Measurements from ENCODE around the gene FLNC.

Gene FLNC

GRCh38 chr7:128872394-128872824, 42.2 kb downstream of the FLNC start:
- Histone ChIP-seq H3K4me3 (ENCODE audit: insufficient read depth, low read depth, low read length, poor library complexity, severe bottlenecking) (no peak overlapping the region), H3K36me3 (ENCODE audit: control insufficient read depth, insufficient read depth, low read length) (no peaks in the 10 kb centered on the region), H3K27ac (ENCODE audit: insufficient read depth, low read length, poor library complexity, severe bottlenecking) (no peak overlapping the region), H3K27me3 (replicated peaks; ENCODE audit: control insufficient read depth, insufficient read depth, low read length, poor library complexity, severe bottlenecking) (no peaks in the 10 kb centered on the region), H3K4me1 (ENCODE audit: control insufficient read depth, insufficient read depth, low read length, poor library complexity, severe bottlenecking) (peaks cover 5% of the 10 kb centered on the region), H3K9me3 (ENCODE audit: control insufficient read depth, low read length) (no peaks in the 10 kb centered on the region)
- no peak for DNase-seq

GRCh38 chr7:128873234-128873633, 43.0 kb downstream of the FLNC start:
- Histone ChIP-seq H3K27ac (ENCODE audit: insufficient read depth, low read length, poor library complexity, severe bottlenecking) (no peak overlapping the region), H3K4me1 (ENCODE audit: control insufficient read depth, insufficient read depth, low read length, poor library complexity, severe bottlenecking) (peaks cover 5% of the 10 kb centered on the region), H3K36me3 (ENCODE audit: control insufficient read depth, insufficient read depth, low read length) (no peaks in the 10 kb centered on the region), H3K9me3 (ENCODE audit: control insufficient read depth, low read length) (no peaks in the 10 kb centered on the region), H3K4me3 (ENCODE audit: insufficient read depth, low read depth, low read length, poor library complexity, severe bottlenecking) (no peak overlapping the region), H3K27me3 (replicated peaks; ENCODE audit: control insufficient read depth, insufficient read depth, low read length, poor library complexity, severe bottlenecking) (no peaks in the 10 kb centered on the region)
- DNase-seq, result no peak

GRCh38 chr7:128874140-128875031, 44.2 kb downstream of the FLNC start:
- Histone ChIP-seq H3K9me3 (ENCODE audit: control insufficient read depth, low read length) (no peaks in the 10 kb centered on the region), H3K27ac (ENCODE audit: insufficient read depth, low read length, poor library complexity, severe bottlenecking) (no peak overlapping the region), H3K27me3 (replicated peaks; ENCODE audit: control insufficient read depth, insufficient read depth, low read length, poor library complexity, severe bottlenecking) (no peaks in the 10 kb centered on the region), H3K4me3 (ENCODE audit: insufficient read depth, low read depth, low read length, poor library complexity, severe bottlenecking) (no peak overlapping the region), H3K4me1 (ENCODE audit: control insufficient read depth, insufficient read depth, low read length, poor library complexity, severe bottlenecking) (no peaks in the 10 kb centered on the region), H3K36me3 (ENCODE audit: control insufficient read depth, insufficient read depth, low read length) (no peaks in the 10 kb centered on the region)
- DNase-seq, result no peak

GRCh38 chr7:128875523-128875948, 45.3 kb downstream of the FLNC start:
- Histone ChIP-seq H3K4me1 (ENCODE audit: control insufficient read depth, insufficient read depth, low read length, poor library complexity, severe bottlenecking) (no peaks in the 10 kb centered on the region), H3K36me3 (ENCODE audit: control insufficient read depth, insufficient read depth, low read length) (no peaks in the 10 kb centered on the region), H3K27me3 (replicated peaks; ENCODE audit: control insufficient read depth, insufficient read depth, low read length, poor library complexity, severe bottlenecking) (no peaks in the 10 kb centered on the region), H3K9me3 (ENCODE audit: control insufficient read depth, low read length) (no peaks in the 10 kb centered on the region), H3K4me3 (ENCODE audit: insufficient read depth, low read depth, low read length, poor library complexity, severe bottlenecking) (no peak overlapping the region), H3K27ac (ENCODE audit: insufficient read depth, low read length, poor library complexity, severe bottlenecking) (no peak overlapping the region)
- DNase-seq, result no peak

GRCh38 chr7:128876127-128876526, 45.9 kb downstream of the FLNC start:
- Histone ChIP-seq H3K4me3 (ENCODE audit: insufficient read depth, low read depth, low read length, poor library complexity, severe bottlenecking) (no peak overlapping the region), H3K4me1 (ENCODE audit: control insufficient read depth, insufficient read depth, low read length, poor library complexity, severe bottlenecking) (no peaks in the 10 kb centered on the region), H3K27ac (ENCODE audit: insufficient read depth, low read length, poor library complexity, severe bottlenecking) (no peak overlapping the region), H3K9me3 (ENCODE audit: control insufficient read depth, low read length) (no peaks in the 10 kb centered on the region), H3K27me3 (replicated peaks; ENCODE audit: control insufficient read depth, insufficient read depth, low read length, poor library complexity, severe bottlenecking) (no peaks in the 10 kb centered on the region), H3K36me3 (ENCODE audit: control insufficient read depth, insufficient read depth, low read length) (no peaks in the 10 kb centered on the region)
- no peak for DNase-seq

GRCh38 chr7:128876586-128876977, 46.4 kb downstream of the FLNC start:
- no peak overlapping the region for H3K27ac ChIP-seq (ENCODE audit: insufficient read depth, low read length, poor library complexity, severe bottlenecking)
- H3K4me3 ChIP-seq (ENCODE audit: insufficient read depth, low read depth, low read length, poor library complexity, severe bottlenecking), result no peak overlapping the region
- H3K36me3 ChIP-seq (ENCODE audit: control insufficient read depth, insufficient read depth, low read length), result no peaks in the 10 kb centered on the region
- no peak for DNase-seq
- no peaks in the 10 kb centered on the region for H3K27me3 ChIP-seq (replicated peaks; ENCODE audit: control insufficient read depth, insufficient read depth, low read length, poor library complexity, severe bottlenecking)
- H3K9me3 ChIP-seq (ENCODE audit: control insufficient read depth, low read length), result no peaks in the 10 kb centered on the region
- no peaks in the 10 kb centered on the region for H3K4me1 ChIP-seq (ENCODE audit: control insufficient read depth, insufficient read depth, low read length, poor library complexity, severe bottlenecking)

- H3K27ac ChIP-seq (ENCODE audit: insufficient read depth, low read length, poor library complexity, severe bottlenecking), result no peak overlapping the region
- DNase-seq, result no peak
- no peaks in the 10 kb centered on the region for H3K36me3 ChIP-seq (ENCODE audit: control insufficient read depth, insufficient read depth, low read length)
- no peak overlapping the region for H3K4me3 ChIP-seq (ENCODE audit: insufficient read depth, low read depth, low read length, poor library complexity, severe bottlenecking)
- no peaks in the 10 kb centered on the region for H3K27me3 ChIP-seq (replicated peaks; ENCODE audit: control insufficient read depth, insufficient read depth, low read length, poor library complexity, severe bottlenecking)
- no peaks in the 10 kb centered on the region for H3K9me3 ChIP-seq (ENCODE audit: control insufficient read depth, low read length)
- no peaks in the 10 kb centered on the region for H3K4me1 ChIP-seq (ENCODE audit: control insufficient read depth, insufficient read depth, low read length, poor library complexity, severe bottlenecking)
These were observed 47.0 kb downstream of the FLNC start for GRCh38 chr7:128876978-128877755.

- no peaks in the 10 kb centered on the region for H3K36me3 ChIP-seq (ENCODE audit: control insufficient read depth, insufficient read depth, low read length)
- no peaks in the 10 kb centered on the region for H3K4me1 ChIP-seq (ENCODE audit: control insufficient read depth, insufficient read depth, low read length, poor library complexity, severe bottlenecking)
- no peak overlapping the region for H3K4me3 ChIP-seq (ENCODE audit: insufficient read depth, low read depth, low read length, poor library complexity, severe bottlenecking)
- no peak for DNase-seq
- no peaks in the 10 kb centered on the region for H3K27me3 ChIP-seq (replicated peaks; ENCODE audit: control insufficient read depth, insufficient read depth, low read length, poor library complexity, severe bottlenecking)
- H3K27ac ChIP-seq (ENCODE audit: insufficient read depth, low read length, poor library complexity, severe bottlenecking), result no peak overlapping the region
- no peaks in the 10 kb centered on the region for H3K9me3 ChIP-seq (ENCODE audit: control insufficient read depth, low read length)
These were observed 47.5 kb downstream of the FLNC start for GRCh38 chr7:128877756-128878120.

GRCh38 chr7:128878226-128879105, 48.3 kb downstream of the FLNC start:
- Histone ChIP-seq H3K4me1 (ENCODE audit: control insufficient read depth, insufficient read depth, low read length, poor library complexity, severe bottlenecking) (no peaks in the 10 kb centered on the region), H3K27me3 (replicated peaks; ENCODE audit: control insufficient read depth, insufficient read depth, low read length, poor library complexity, severe bottlenecking) (no peaks in the 10 kb centered on the region), H3K36me3 (ENCODE audit: control insufficient read depth, insufficient read depth, low read length) (no peaks in the 10 kb centered on the region), H3K9me3 (ENCODE audit: control insufficient read depth, low read length) (no peaks in the 10 kb centered on the region), H3K27ac (ENCODE audit: insufficient read depth, low read length, poor library complexity, severe bottlenecking) (no peak overlapping the region), H3K4me3 (ENCODE audit: insufficient read depth, low read depth, low read length, poor library complexity, severe bottlenecking) (no peak overlapping the region)
- no peak for DNase-seq

Measured in effector memory CD4-positive, alpha-beta T cell (primary cell).